VCaP (cell line): Measurements from ENCODE around the gene SNX3.

ENCODE experiments used
- H3K27ac ChIP-seq: fragments of 450-650 bp; 2 replicates; pipeline ENCODE4 v1.5.1; 2017
- CTCF ChIP-seq: fragments of 450-650 bp; conservative IDR thresholded peaks from 2 replicates; pipeline ENCODE4 v1.5.1; 2017; ENCODE audit warnings: mild to moderate bottlenecking, moderate library complexity

The SNX3 gene

DNA sequence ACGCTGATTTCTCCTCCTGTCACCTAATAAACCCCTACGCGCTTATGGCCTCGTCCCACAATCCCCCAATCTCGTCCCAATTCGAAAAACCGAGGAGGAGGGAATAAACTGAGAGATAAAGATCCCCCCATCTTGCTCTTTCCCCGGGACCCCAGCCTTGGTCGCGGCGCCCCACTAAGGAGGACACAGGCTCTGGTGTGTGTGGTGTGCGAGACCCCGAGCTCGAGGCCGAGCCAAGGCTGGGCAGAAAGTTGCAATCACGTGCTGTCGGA, 96.4 kb downstream of the SNX3 start:
- H3K27ac ChIP-seq, result no peak overlapping the region
- no peak for TF ChIP-seq CTCF

- no peak for TF ChIP-seq CTCF
- H3K27ac ChIP-seq, result no peak overlapping the region
These were observed 96.9 kb downstream of the SNX3 start for GRCh38 chr6:108163644-108164542.

GRCh38 chr6:108163267-108163643, 97.6 kb downstream of the SNX3 start:
- TF ChIP-seq CTCF, result no peak
- no peak overlapping the region for H3K27ac ChIP-seq

DNA sequence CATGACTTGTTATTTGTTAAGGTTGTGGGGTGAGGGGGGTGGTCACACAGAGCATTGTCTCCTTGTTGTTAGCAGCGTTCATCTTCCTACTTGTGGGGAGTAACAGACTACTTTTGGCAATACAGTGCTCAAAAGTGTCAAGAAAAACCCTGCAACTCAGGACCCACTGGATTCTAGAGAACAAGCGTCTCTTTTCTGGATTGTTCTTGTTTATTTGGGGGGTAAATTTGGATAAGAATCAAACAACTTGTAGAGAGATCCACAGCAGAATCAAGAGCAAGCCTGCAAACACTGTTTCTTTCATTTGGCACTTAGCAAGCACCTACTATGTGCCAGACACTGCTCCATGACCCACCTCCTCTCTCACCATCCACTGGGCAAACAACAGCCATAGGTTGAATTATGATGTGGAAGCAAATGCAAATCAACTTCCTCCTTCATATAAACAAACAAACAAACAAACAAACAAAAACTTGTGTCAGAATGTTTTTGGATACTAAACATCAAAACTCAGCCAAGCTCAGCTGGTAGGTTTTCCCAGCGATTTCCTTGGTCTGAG, 99.0 kb downstream of the SNX3 start:
- TF ChIP-seq CTCF, result no peak
- no peak overlapping the region for H3K27ac ChIP-seq
